Hepatocyte (in vitro differentiated cells): ENCODE results near the gene IL1RAPL2.

Experiments used
- CTCF ChIP-seq: fragments of 200-600 bp; sonication (generic); IDR thresholded peaks from 2 replicates; pipeline ENCODE4 v1.5.1; 2016; ENCODE audit warnings: antibody characterized with exemption, mild to moderate bottlenecking; ENCODE audit not compliant: poor library complexity
- EZH2 ChIP-seq: fragments of 200-600 bp; sonication (generic); IDR thresholded peaks from 2 replicates; pipeline ENCODE4 v1.6.1; 2016; ENCODE audit warnings: antibody characterized with exemption, mild to moderate bottlenecking, borderline replicate concordance
- EZH2phosphoT487 ChIP-seq: fragments of 200-600 bp; sonication (generic); IDR thresholded peaks from one replicate; pipeline ENCODE4 v1.6.1; 2018; ENCODE audit warnings: antibody characterized with exemption, mild to moderate bottlenecking, low read depth, moderate library complexity; ENCODE audit not compliant: unreplicated experiment, severe bottlenecking

GRCh38 chrX:105653891-105654290, 1087.9 kb downstream of the IL1RAPL2 start:
- TF ChIP-seq CTCF (no peak), EZH2phosphoT487 (no peak), EZH2 (no peak)
